Transverse colon (tissue), 4 donors: ENCODE data around the gene KLF2. TPM values are rescaled to one million over a fixed set of nuclear protein-coding genes. Genes with fewer than 3 reads are reported as not detected.

ENCODE experiments used
- DNase-seq: peaks from one replicate; pipeline ENCODE4 v3.0.0-alpha.2; 2019
- H3K27ac ChIP-seq, 4 donors: fragments of 200-600 bp; sonication (generic); 2 replicates each; pipeline ENCODE4 v1.5.1; 2016 to 2018; ENCODE audit warnings: inconsistent platforms in 4 of 4
- H3K27me3 ChIP-seq: fragments of 200-600 bp; sonication (generic); 2 replicates; pipeline ENCODE4 v1.5.1; 2017; ENCODE audit warnings: inconsistent platforms
- H3K36me3 ChIP-seq, 4 donors: fragments of 200-600 bp; sonication (generic); 2 replicates each; pipeline ENCODE4 v1.5.1; 2017 to 2019; ENCODE audit warnings: inconsistent platforms in 4 of 4
- H3K4me1 ChIP-seq, 4 donors: fragments of 200-600 bp; sonication (generic); 2 replicates each; pipeline ENCODE4 v1.5.1; 2017 to 2020; ENCODE audit warnings: inconsistent platforms in 4 of 4
- H3K4me3 ChIP-seq, 4 donors: fragments of 200-600 bp; sonication (generic); 1 replicate in 1 of 4; 2 replicates in 3 of 4; pipeline versions ENCODE4 v1.5.1 to v1.6.1; 2017 to 2019; ENCODE audit warnings: inconsistent platforms in 4 of 4
- H3K9me3 ChIP-seq, 2 donors: fragments of 200-600 bp; sonication (generic); 2 replicates each; pipeline ENCODE4 v1.5.1; 2017 to 2019; ENCODE audit warnings: inconsistent platforms in 2 of 2
- EP300 ChIP-seq: sonication (generic); formaldehyde crosslinking; IDR thresholded peaks from one replicate; pipeline ENCODE4 v1.6.1; 2017; ENCODE audit warnings: antibody characterized with exemption, low read depth
- POLR2A ChIP-seq: fragments of 450-650 bp; IDR thresholded peaks from one replicate; pipeline ENCODE4 v1.6.1; 2016; ENCODE audit warnings: antibody characterized with exemption, mild to moderate bottlenecking, moderate library complexity
- POLR2AphosphoS5 ChIP-seq, 3 donors: sonication (generic); formaldehyde crosslinking; IDR thresholded peaks; one replicate each; pipeline ENCODE4 v1.6.1; 2016; ENCODE audit warnings: antibody characterized with exemption in 3 of 3
- WGBS, 2 donors: methylation state at CpG; one replicate each; pipeline ENCODE4 v1.1.5; 2018; ENCODE audit warnings: low coverage in 1 of 2; 5-methylcytosine and 5-hydroxymethylcytosine counted together
- in situ Hi-C, 4 donors: fragments of 200-750 bp; cut with MboI; loops; one replicate each; pipeline versions ENCODE4 v1.15.0 to v1.15.1; 2017; ENCODE audit warnings: low sequenced_read_pairs in 3 of 4, low pct_ligation_motif_present in 1 of 4, low pct_unique_long_range_greater_than_20kb in 1 of 4
- intact Hi-C: fragments of 100-400 bp; cut with DNase I; formaldehyde crosslinking; loops from one replicate; pipeline ENCODE4 v1.15.1; 2023; ENCODE audit warnings: low total_unique reads
- total RNA-seq, 4 donors: library from RNA; depleted of rRNA; stranded (reverse); fragments of >200 nt; gene quantifications; one replicate each; pipeline ENCODE4 v1.1.0, GENCODE V29; 2016
- TF ChIP-seq, protein P1 (sequence below), 5 experiments: fragments of 200-600 bp in 3 of 5; fragments of 450-650 bp in 2 of 5; sonication (generic) in 3 of 5; IDR thresholded peaks; 1 replicate in 2 of 5; 2 replicates in 3 of 5; pipeline ENCODE4 v1.5.1; 2016 to 2017; ENCODE audit warnings: antibody characterized with exemption in 5 of 5, inconsistent platforms in 3 of 5, mild to moderate bottlenecking in 2 of 5, moderate library complexity in 1 of 5

KLF2 gene
- total RNA-seq, 4 donors from 2014 or later = 19.9 to 74.4 (median 48.9) TPM

DNA sequence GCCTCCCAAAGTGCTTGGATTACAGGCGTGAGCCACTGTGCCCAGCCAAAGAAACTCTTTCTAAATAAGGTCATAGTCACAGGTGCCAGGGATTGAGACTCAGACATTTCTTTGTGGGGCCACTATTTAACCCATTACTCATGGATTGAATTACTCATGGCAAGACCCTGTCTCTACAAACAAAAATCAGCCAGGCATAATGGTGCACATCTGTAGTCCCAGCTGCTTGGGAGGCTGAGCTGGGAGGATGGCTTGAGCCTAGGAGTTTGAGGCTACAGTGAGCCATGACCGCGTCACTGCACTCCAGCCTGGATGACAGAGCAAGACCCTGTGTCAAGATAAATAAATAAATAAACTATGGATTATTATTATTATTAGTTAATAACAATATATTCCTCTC, 3.6 kb upstream of the KLF2 start:
- H3K4me3 ChIP-seq = no peak overlapping the region
- no peaks in the 10 kb centered on the region for H3K27me3 ChIP-seq
- intact Hi-C loops (no loop called here), in situ Hi-C loops (no loop called here)
- no peak overlapping the region for H3K27ac ChIP-seq
- H3K4me1 ChIP-seq = peaks cover 0 to 16% (median 10%) of the 10 kb centered on the region in 4 donors
- TF ChIP-seq EP300 = no peak
- no peak for TF ChIP-seq POLR2A
- TF ChIP-seq, protein P1, sequence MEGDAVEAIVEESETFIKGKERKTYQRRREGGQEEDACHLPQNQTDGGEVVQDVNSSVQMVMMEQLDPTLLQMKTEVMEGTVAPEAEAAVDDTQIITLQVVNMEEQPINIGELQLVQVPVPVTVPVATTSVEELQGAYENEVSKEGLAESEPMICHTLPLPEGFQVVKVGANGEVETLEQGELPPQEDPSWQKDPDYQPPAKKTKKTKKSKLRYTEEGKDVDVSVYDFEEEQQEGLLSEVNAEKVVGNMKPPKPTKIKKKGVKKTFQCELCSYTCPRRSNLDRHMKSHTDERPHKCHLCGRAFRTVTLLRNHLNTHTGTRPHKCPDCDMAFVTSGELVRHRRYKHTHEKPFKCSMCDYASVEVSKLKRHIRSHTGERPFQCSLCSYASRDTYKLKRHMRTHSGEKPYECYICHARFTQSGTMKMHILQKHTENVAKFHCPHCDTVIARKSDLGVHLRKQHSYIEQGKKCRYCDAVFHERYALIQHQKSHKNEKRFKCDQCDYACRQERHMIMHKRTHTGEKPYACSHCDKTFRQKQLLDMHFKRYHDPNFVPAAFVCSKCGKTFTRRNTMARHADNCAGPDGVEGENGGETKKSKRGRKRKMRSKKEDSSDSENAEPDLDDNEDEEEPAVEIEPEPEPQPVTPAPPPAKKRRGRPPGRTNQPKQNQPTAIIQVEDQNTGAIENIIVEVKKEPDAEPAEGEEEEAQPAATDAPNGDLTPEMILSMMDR (IDR thresholded peaks at IDR 0.05) = no peak
- no peak for TF ChIP-seq POLR2AphosphoS5 (IDR thresholded peaks at IDR 0.05)
- no peaks in the 10 kb centered on the region for H3K9me3 ChIP-seq
- H3K36me3 ChIP-seq = no peaks in the 10 kb centered on the region
- no peak for DNase-seq
- 91 to 92% methylated on average over 2 to 3 of the region's 3 CpGs for WGBS, 2 donors

- peak; percentile 39 for DNase-seq
- in situ Hi-C loops (no loop called here), intact Hi-C loops (loop anchor here (5.0 kb wide), 2 partner anchors 43 to 253 kb away; no protein-coding TSS in a partner anchor)
- H3K27ac ChIP-seq = peak overlapping the region; percentile 84 to 92 (median 90)
- 4% methylated on average over 9 of the region's 52 CpGs; no CpG with 5 or more reads in 1 of the 2 donors for WGBS, 2 donors
- no peaks in the 10 kb centered on the region for H3K9me3 ChIP-seq
- peaks cover 4 to 37% (median 23%) of the 10 kb centered on the region in 4 donors for H3K4me1 ChIP-seq
- H3K36me3 ChIP-seq = no peaks in the 10 kb centered on the region
- TF ChIP-seq EP300 = no peak
- TF ChIP-seq, protein P1 (IDR thresholded peaks at IDR 0.05) = peak in 1 of 5 experiments; percentile 3
- H3K4me3 ChIP-seq = peak overlapping the region; percentile 39 to 77 (median 62)
- no peaks in the 10 kb centered on the region for H3K27me3 ChIP-seq
Measured at GRCh38 chr19:16325161-16325527, 518 bp downstream of the KLF2 start.

GRCh38 chr19:16325641-16326400, 1.2 kb downstream of the KLF2 start:
- TF ChIP-seq, protein P1 (IDR thresholded peaks at IDR 0.05) = no peak
- TF ChIP-seq POLR2AphosphoS5 (IDR thresholded peaks at IDR 0.05) = peak; percentile 55 to 68 (median 58)
- Histone ChIP-seq H3K36me3 (no peaks in the 10 kb centered on the region), H3K4me1 (peaks cover 4 to 37% (median 23%) of the 10 kb centered on the region in 4 donors), H3K27me3 (no peaks in the 10 kb centered on the region), H3K9me3 (no peaks in the 10 kb centered on the region), H3K27ac (peak overlapping the region; percentile 84 to 92 (median 90)), H3K4me3 (peak overlapping the region; percentile 53 to 77 (median 66))
- 7 to 33% methylated on average over 7 to 58 of the region's 82 CpGs for WGBS, 2 donors
- intact Hi-C loops = loop anchor here (5.0 kb wide), 2 partner anchors 44 to 254 kb away; no protein-coding TSS in a partner anchor
- DNase-seq = peak; percentile 46
- in situ Hi-C loops = no loop called here

GRCh38 chr19:16326401-16327168, 2.0 kb downstream of the KLF2 start:
- WGBS, 2 donors = 40 to 65% methylated on average over 5 to 55 of the region's 58 CpGs
- TF ChIP-seq EP300 = no peak
- TF ChIP-seq POLR2A = peak; percentile 15
- peak in 2 of 3 donors; percentile 45 to 77 for TF ChIP-seq POLR2AphosphoS5 (IDR thresholded peaks at IDR 0.05)
- TF ChIP-seq, protein P1 (IDR thresholded peaks at IDR 0.05) = no peak
- Histone ChIP-seq H3K27me3 (no peaks in the 10 kb centered on the region), H3K9me3 (no peaks in the 10 kb centered on the region), H3K4me1 (peaks cover 4 to 39% (median 24%) of the 10 kb centered on the region in 4 donors), H3K4me3 (peak overlapping the region; percentile 53 to 77 (median 66)), H3K27ac (peak overlapping the region; percentile 84 to 92 (median 90)), H3K36me3 (no peaks in the 10 kb centered on the region)
- DNase-seq = peak; percentile 55
- in situ Hi-C loops (no loop called here), intact Hi-C loops (loop anchor here (5.0 kb wide), 2 partner anchors 44 to 254 kb away; no protein-coding TSS in a partner anchor)
